Esophagus squamous epithelium (tissue), 4 donors: Measurements from ENCODE around the gene TRIM29.

Experiments
- CTCF ChIP-seq, 6 experiments: fragments of 450-650 bp in 4 of 6; fragments of 200-600 bp in 2 of 6; sonication (generic) in 2 of 6; IDR thresholded peaks; one replicate each; pipeline ENCODE4 v1.5.1; 2016 to 2019; ENCODE audit warnings: antibody characterized with exemption in 6 of 6, mild to moderate bottlenecking in 4 of 6, moderate library complexity in 4 of 6
- POLR2A ChIP-seq, 4 donors: fragments of 450-650 bp; IDR thresholded peaks; one replicate each; pipeline ENCODE4 v1.6.1; 2017; ENCODE audit warnings: antibody characterized with exemption in 4 of 4, mild to moderate bottlenecking in 4 of 4, moderate library complexity in 3 of 4

GRCh38 chr11:120136356-120136755 lies 1.6 kb downstream of the TRIM29 start:
- TF ChIP-seq POLR2A (IDR thresholded peaks at IDR 0.05) (no peak), CTCF (IDR thresholded peaks at IDR 0.05) (no peak)
